ENCODE measurements around the gene ADGRD2. TPM values are rescaled to one million over a fixed set of nuclear protein-coding genes. Genes with fewer than 3 reads are reported as not detected.
A peak's percentile ranks its signal among the peaks of the same experiment; 100 is the strongest.

The ADGRD2 gene
- polyA plus RNA-seq, 3 donors: not detected

- no peak overlapping the region for H3K9ac ChIP-seq (ENCODE audit: insufficient read depth, low read length, poor library complexity, severe bottlenecking)
- no peak overlapping the region for H3K4me2 ChIP-seq (replicated peaks; ENCODE audit: extremely low read depth, low read length, poor library complexity, severe bottlenecking)
- H3K9me3 ChIP-seq (replicated peaks in 1 of 2; ENCODE audit: control insufficient read depth in 1 of 2, insufficient read depth in 1 of 2, low read length in 2 of 2): no peaks in the 10 kb centered on the region
- no peaks in the 10 kb centered on the region for H3K79me2 ChIP-seq (ENCODE audit: insufficient read depth, low read length)
- DNase-seq: no peak
- TF ChIP-seq CTCF (IDR thresholded peaks at IDR 0.05): no peak
- H3K4me1 ChIP-seq (ENCODE audit: control insufficient read depth in 1 of 2, insufficient read depth in 2 of 2, low read length in 2 of 2): peaks cover 21 to 30% of the 10 kb centered on the region in 2 donors
- H3K27me3 ChIP-seq (ENCODE audit: control insufficient read depth in 2 of 2, insufficient read depth in 2 of 2, low read length in 2 of 2): peaks cover 0 to 23% of the 10 kb centered on the region in 2 donors
- H4K20me1 ChIP-seq (ENCODE audit: insufficient read depth, low read length): no peaks in the 10 kb centered on the region
- no peaks in the 10 kb centered on the region for H3K36me3 Mint-ChIP-seq
- no peak overlapping the region for H3K4me3 ChIP-seq (replicated peaks in 1 of 3; ENCODE audit: low read depth in 2 of 3, low read length in 3 of 3)
- peaks cover 18% of the 10 kb centered on the region for H3K4me1 Mint-ChIP-seq
- H3K9me3 Mint-ChIP-seq: peaks cover 0 to 6% (median 0%) of the 10 kb centered on the region in 7 donors
- H3K27me3 Mint-ChIP-seq (ENCODE audit: low read depth in 3 of 3): peaks cover 16 to 39% (median 20%) of the 10 kb centered on the region in 3 donors
- H3K36me3 ChIP-seq (replicated peaks in 1 of 2; ENCODE audit: control insufficient read depth in 1 of 2, insufficient read depth in 2 of 2, low read length in 2 of 2): no peaks in the 10 kb centered on the region
- H3K27ac ChIP-seq (ENCODE audit: low read depth in 1 of 2, low read length in 2 of 2): no peak overlapping the region
- no peak overlapping the region for H2AFZ ChIP-seq (ENCODE audit: insufficient read depth, low read depth, low read length, poor library complexity, severe bottlenecking)
- H3K27ac Mint-ChIP-seq: peak overlapping the region in 1 of 7 donors; percentile 76
- intact Hi-C loops (cut with micrococcal nuclease): no loop called here
- peak overlapping the region in 1 of 2 donors; percentile 60 for H3K4me3 Mint-ChIP-seq
- 90% methylated on average over 6 of the region's 6 CpGs for WGBS (ENCODE audit: insufficient coverage)
Measured at GRCh38 chr9:124479947-124480620, 29.8 kb downstream of the ADGRD2 start.

GRCh38 chr9:124480621-124480981 is 30.4 kb downstream of the ADGRD2 start:
- Mint-ChIP-seq H3K27me3 (ENCODE audit: low read depth in 3 of 3) (peaks cover 16 to 40% (median 20%) of the 10 kb centered on the region in 3 donors), H3K9me3 (peaks cover 0 to 6% (median 0%) of the 10 kb centered on the region in 7 donors), H3K4me1 (peaks cover 18% of the 10 kb centered on the region), H3K27ac (no peak overlapping the region), H3K36me3 (no peaks in the 10 kb centered on the region), H3K4me3 (no peak overlapping the region)
- Histone ChIP-seq H3K27me3 (ENCODE audit: control insufficient read depth in 2 of 2, insufficient read depth in 2 of 2, low read length in 2 of 2) (peaks cover 0 to 23% of the 10 kb centered on the region in 2 donors), H3K36me3 (replicated peaks in 1 of 2; ENCODE audit: control insufficient read depth in 1 of 2, insufficient read depth in 2 of 2, low read length in 2 of 2) (no peaks in the 10 kb centered on the region), H3K9me3 (replicated peaks in 1 of 2; ENCODE audit: control insufficient read depth in 1 of 2, insufficient read depth in 1 of 2, low read length in 2 of 2) (no peaks in the 10 kb centered on the region), H4K20me1 (ENCODE audit: insufficient read depth, low read length) (no peaks in the 10 kb centered on the region), H3K4me3 (replicated peaks in 1 of 3; ENCODE audit: low read depth in 2 of 3, low read length in 3 of 3) (no peak overlapping the region), H3K79me2 (ENCODE audit: insufficient read depth, low read length) (no peaks in the 10 kb centered on the region), H2AFZ (ENCODE audit: insufficient read depth, low read depth, low read length, poor library complexity, severe bottlenecking) (no peak overlapping the region), H3K27ac (ENCODE audit: low read depth in 1 of 2, low read length in 2 of 2) (no peak overlapping the region), H3K9ac (ENCODE audit: insufficient read depth, low read length, poor library complexity, severe bottlenecking) (no peak overlapping the region), H3K4me2 (replicated peaks; ENCODE audit: extremely low read depth, low read length, poor library complexity, severe bottlenecking) (no peak overlapping the region), H3K4me1 (ENCODE audit: control insufficient read depth in 1 of 2, insufficient read depth in 2 of 2, low read length in 2 of 2) (peaks cover 20 to 26% of the 10 kb centered on the region in 2 donors)
- peak; percentile 21 for TF ChIP-seq CTCF (IDR thresholded peaks at IDR 0.05)
- intact Hi-C loops (cut with micrococcal nuclease): no loop called here
- 5% methylated on average over 5 of the region's 7 CpGs for WGBS (ENCODE audit: insufficient coverage)
- DNase-seq: no peak

Data from CD14-positive monocyte (primary cell).